K562 (cell line): Measurements from ENCODE around the gene FBP2.

Experiments used
- CREB1 ChIP-seq, 2 experiments: sonication (generic) in 1 of 2; formaldehyde crosslinking in 1 of 2; IDR thresholded peaks; 2 replicates each; pipeline versions ENCODE4 v1.6.1 to v1.8.0; 2012 to 2022; ENCODE audit warnings: inconsistent platforms in 1 of 2, mild to moderate bottlenecking in 1 of 2, missing genetic modification reagents in 1 of 2, moderate library complexity in 1 of 2
- EHMT2 ChIP-seq: fragments of 450-650 bp; IDR thresholded peaks from 2 replicates; pipeline ENCODE4 v1.6.1; 2018; ENCODE audit warnings: antibody characterized with exemption
- EZH2 ChIP-seq: IDR thresholded peaks from 2 replicates; pipeline ENCODE4 v1.6.1; 2012; ENCODE audit warnings: low read depth, mild to moderate bottlenecking, inconsistent platforms, low read length, borderline replicate concordance
- MXI1 ChIP-seq: IDR thresholded peaks from 2 replicates; pipeline ENCODE4 v1.6.1; 2011; ENCODE audit warnings: low read depth, mild to moderate bottlenecking, improper control_type of control experiment, low read length
- POLR2A ChIP-seq: fragments of 450-650 bp; conservative IDR thresholded peaks from 2 replicates; pipeline ENCODE4 v1.6.1; 2016
- ZNF23 ChIP-seq: fragments of 250-450 bp; sonication (Bioruptor Pico); IDR thresholded peaks from 2 replicates; pipeline ENCODE4 v1.4.0; 2020; ENCODE audit warnings: mild to moderate bottlenecking
- TF ChIP-seq, protein P1 (sequence below): IDR thresholded peaks from 2 replicates; pipeline ENCODE4 v1.6.1; 2016; ENCODE audit warnings: missing genetic modification characterization, missing compliant biosample characterization
- TF ChIP-seq, protein P2 (sequence below): conservative IDR thresholded peaks from 2 replicates; pipeline ENCODE4 v1.6.1; 2011; ENCODE audit warnings: low read depth, mild to moderate bottlenecking, low read length; ENCODE audit not compliant: control insufficient read depth
- TF ChIP-seq, protein P3 (sequence below), 3 experiments: IDR thresholded peaks in 2 of 3; conservative IDR thresholded peaks in 1 of 3; 2 replicates each; pipeline ENCODE4 v1.5.1; 2011 to 2012; ENCODE audit warnings: low read length in 3 of 3, mild to moderate bottlenecking in 3 of 3, control low read depth in 2 of 3, improper control_type of control experiment in 1 of 3, inconsistent platforms in 1 of 3, low read depth in 1 of 3, mixed read lengths in 1 of 3, moderate library complexity in 1 of 3; ENCODE audit not compliant: insufficient read depth in 2 of 3

DNA sequence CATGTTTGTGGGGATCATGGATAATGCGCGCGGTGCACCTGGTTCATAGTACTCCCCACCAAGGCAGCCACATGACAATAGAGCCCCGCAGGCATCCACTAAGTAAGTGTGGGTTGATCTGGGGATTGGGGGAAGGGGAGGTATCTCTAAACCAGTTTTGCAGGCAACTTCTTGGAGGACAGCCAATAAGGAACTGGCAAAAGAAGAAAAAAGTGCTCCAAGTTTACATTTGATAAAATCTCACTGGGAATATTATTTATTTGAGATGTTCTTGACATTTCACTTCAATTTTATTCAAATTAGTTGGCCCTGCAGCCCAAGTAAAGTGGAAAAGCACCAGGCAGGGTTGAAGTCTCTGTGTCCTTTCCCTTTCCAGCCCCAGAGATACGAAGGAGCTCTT lies 37.2 kb upstream of the FBP2 start:
- TF ChIP-seq, protein P1, sequence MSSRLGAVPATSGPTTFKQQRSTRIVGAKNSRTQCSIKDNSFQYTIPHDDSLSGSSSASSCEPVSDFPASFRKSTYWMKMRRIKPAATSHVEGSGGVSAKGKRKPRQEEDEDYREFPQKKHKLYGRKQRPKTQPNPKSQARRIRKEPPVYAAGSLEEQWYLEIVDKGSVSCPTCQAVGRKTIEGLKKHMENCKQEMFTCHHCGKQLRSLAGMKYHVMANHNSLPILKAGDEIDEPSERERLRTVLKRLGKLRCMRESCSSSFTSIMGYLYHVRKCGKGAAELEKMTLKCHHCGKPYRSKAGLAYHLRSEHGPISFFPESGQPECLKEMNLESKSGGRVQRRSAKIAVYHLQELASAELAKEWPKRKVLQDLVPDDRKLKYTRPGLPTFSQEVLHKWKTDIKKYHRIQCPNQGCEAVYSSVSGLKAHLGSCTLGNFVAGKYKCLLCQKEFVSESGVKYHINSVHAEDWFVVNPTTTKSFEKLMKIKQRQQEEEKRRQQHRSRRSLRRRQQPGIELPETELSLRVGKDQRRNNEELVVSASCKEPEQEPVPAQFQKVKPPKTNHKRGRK: no peak
- TF ChIP-seq, protein P2, sequence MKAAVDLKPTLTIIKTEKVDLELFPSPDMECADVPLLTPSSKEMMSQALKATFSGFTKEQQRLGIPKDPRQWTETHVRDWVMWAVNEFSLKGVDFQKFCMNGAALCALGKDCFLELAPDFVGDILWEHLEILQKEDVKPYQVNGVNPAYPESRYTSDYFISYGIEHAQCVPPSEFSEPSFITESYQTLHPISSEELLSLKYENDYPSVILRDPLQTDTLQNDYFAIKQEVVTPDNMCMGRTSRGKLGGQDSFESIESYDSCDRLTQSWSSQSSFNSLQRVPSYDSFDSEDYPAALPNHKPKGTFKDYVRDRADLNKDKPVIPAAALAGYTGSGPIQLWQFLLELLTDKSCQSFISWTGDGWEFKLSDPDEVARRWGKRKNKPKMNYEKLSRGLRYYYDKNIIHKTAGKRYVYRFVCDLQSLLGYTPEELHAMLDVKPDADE: no peak
- TF ChIP-seq EZH2 (no peak), POLR2A (no peak), MXI1 (no peak), CREB1 (IDR thresholded peaks at IDR 0.05) (no peak), CREB1 (CRISPR knock-in tag; IDR thresholded peaks at IDR 0.05) (no peak), EHMT2 (no peak), ZNF23 (CRISPR knock-in tag) (no peak)
- TF ChIP-seq, protein P3, sequence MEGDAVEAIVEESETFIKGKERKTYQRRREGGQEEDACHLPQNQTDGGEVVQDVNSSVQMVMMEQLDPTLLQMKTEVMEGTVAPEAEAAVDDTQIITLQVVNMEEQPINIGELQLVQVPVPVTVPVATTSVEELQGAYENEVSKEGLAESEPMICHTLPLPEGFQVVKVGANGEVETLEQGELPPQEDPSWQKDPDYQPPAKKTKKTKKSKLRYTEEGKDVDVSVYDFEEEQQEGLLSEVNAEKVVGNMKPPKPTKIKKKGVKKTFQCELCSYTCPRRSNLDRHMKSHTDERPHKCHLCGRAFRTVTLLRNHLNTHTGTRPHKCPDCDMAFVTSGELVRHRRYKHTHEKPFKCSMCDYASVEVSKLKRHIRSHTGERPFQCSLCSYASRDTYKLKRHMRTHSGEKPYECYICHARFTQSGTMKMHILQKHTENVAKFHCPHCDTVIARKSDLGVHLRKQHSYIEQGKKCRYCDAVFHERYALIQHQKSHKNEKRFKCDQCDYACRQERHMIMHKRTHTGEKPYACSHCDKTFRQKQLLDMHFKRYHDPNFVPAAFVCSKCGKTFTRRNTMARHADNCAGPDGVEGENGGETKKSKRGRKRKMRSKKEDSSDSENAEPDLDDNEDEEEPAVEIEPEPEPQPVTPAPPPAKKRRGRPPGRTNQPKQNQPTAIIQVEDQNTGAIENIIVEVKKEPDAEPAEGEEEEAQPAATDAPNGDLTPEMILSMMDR (IDR thresholded peaks at IDR 0.05 in 2 of 3, conservative IDR thresholded peaks at IDR 0.05 in 1 of 3; ENCODE audit: insufficient read depth in 2 of 3, low read depth in 1 of 3, low read length in 3 of 3): no peak
